ENCODE results near the gene ATP5ME.
"Not testable (repeated sequence)": the region's sequence is repeated elsewhere in the genome, so short reads cannot be mapped to it uniquely, and the experiment has no call there.

ATP5ME gene

GRCh38 chr4:675980-676870 is 2.1 kb upstream of the ATP5ME start:
- Histone ChIP-seq H3K36me3 (peaks cover 21% of the 10 kb centered on the region), H3K27me3 (ENCODE audit: insufficient read depth, low read depth, severe bottlenecking) (no peaks in the 10 kb centered on the region), H3K27ac (no peak overlapping the region), H3K9me3 (ENCODE audit: severe bottlenecking) (no peaks in the 10 kb centered on the region), H3K4me3 (ENCODE audit: low read depth, low read length) (no peak overlapping the region)
- TF ChIP-seq CTCF (IDR thresholded peaks at IDR 0.05; ENCODE audit: low read depth, low read length) = no peak
- DNase-seq = peak; percentile 59

GRCh38 chr4:675036-675882 is 1.2 kb upstream of the ATP5ME start:
- DNase-seq = no peak
- Histone ChIP-seq H3K27ac (peak overlapping the region; percentile 85), H3K9me3 (ENCODE audit: severe bottlenecking) (no peaks in the 10 kb centered on the region), H3K36me3 (peaks cover 30% of the 10 kb centered on the region), H3K27me3 (ENCODE audit: insufficient read depth, low read depth, severe bottlenecking) (no peaks in the 10 kb centered on the region), H3K4me3 (ENCODE audit: low read depth, low read length) (peak overlapping the region; percentile 80)
- no peak for TF ChIP-seq CTCF (IDR thresholded peaks at IDR 0.05; ENCODE audit: low read depth, low read length)

- Histone ChIP-seq H3K9me3 (ENCODE audit: severe bottlenecking) (no peaks in the 10 kb centered on the region), H3K27ac (peak overlapping the region; percentile 64), H3K36me3 (peaks cover 30% of the 10 kb centered on the region), H3K27me3 (ENCODE audit: insufficient read depth, low read depth, severe bottlenecking) (no peaks in the 10 kb centered on the region), H3K4me3 (ENCODE audit: low read depth, low read length) (peak overlapping the region; percentile 57)
- TF ChIP-seq CTCF (IDR thresholded peaks at IDR 0.05; ENCODE audit: low read depth, low read length) = no peak
- no peak for DNase-seq
Observed at GRCh38 chr4:673349-674091, 556 bp downstream of the ATP5ME start.

- no peak overlapping the region for H3K4me3 ChIP-seq (ENCODE audit: low read depth, low read length)
- H3K27me3 ChIP-seq (ENCODE audit: insufficient read depth, low read depth, severe bottlenecking) = no peaks in the 10 kb centered on the region
- H3K9me3 ChIP-seq (ENCODE audit: severe bottlenecking) = no peaks in the 10 kb centered on the region
- no peak for DNase-seq
- peaks cover 30% of the 10 kb centered on the region for H3K36me3 ChIP-seq
- TF ChIP-seq CTCF (IDR thresholded peaks at IDR 0.05; ENCODE audit: low read depth, low read length) = no peak
- H3K27ac ChIP-seq = no peak overlapping the region
Observed at GRCh38 chr4:671769-672168, 2.3 kb downstream of the ATP5ME start.

GRCh38 chr4:669806-670559 is 4.1 kb downstream of the ATP5ME start:
- peaks cover 33% of the 10 kb centered on the region for H3K36me3 ChIP-seq
- H3K27me3 ChIP-seq (ENCODE audit: insufficient read depth, low read depth, severe bottlenecking); H3K4me3 ChIP-seq (ENCODE audit: low read depth, low read length); H3K9me3 ChIP-seq (ENCODE audit: severe bottlenecking): not testable (repeated sequence)
- peak; percentile 92 for DNase-seq
- H3K27ac ChIP-seq = 0 out of 2 replicates have a peak overlapping the region, but pooled peaks have one; percentile 18

- not testable (repeated sequence) for H3K27ac ChIP-seq, DNase-seq
Observed at GRCh38 chr4:668219-668618, 5.9 kb downstream of the ATP5ME start.

More at GRCh38 chr4:668219-668618, 5.9 kb downstream of the ATP5ME start:
- H3K36me3 ChIP-seq = peaks cover 33% of the 10 kb centered on the region
- not testable (repeated sequence) for H3K27me3 ChIP-seq (ENCODE audit: insufficient read depth, low read depth, severe bottlenecking); H3K4me3 ChIP-seq (ENCODE audit: low read depth, low read length); H3K9me3 ChIP-seq (ENCODE audit: severe bottlenecking)
